GM23338 (cell line): ENCODE data around the gene DOCK1. TPM values are rescaled to one million over a fixed set of nuclear protein-coding genes. Genes with fewer than 3 reads are reported as not detected.

Experiments used
- ATAC-seq: fragments of 200-7000 bp; cut with Tn5 transposase; 3 replicates; pipeline ENCODE4 v1.9.1; 2020
- DNase-seq: peaks from one replicate; pipeline ENCODE4 v3.0.0-alpha.2; 2015; ENCODE audit warnings: low spot score
- H2AFZ ChIP-seq: fragments of 200-600 bp; sonication (generic); 2 replicates; pipeline ENCODE4 v1.8.0; 2016; ENCODE audit warnings: antibody characterized with exemption, mild to moderate bottlenecking, moderate library complexity
- H3F3A ChIP-seq: fragments of 200-600 bp; sonication (generic); replicated peaks from 2 replicates; pipeline ENCODE4 v1.8.0; 2017; ENCODE audit warnings: antibody characterized with exemption, mixed run types, low read depth
- H3K27ac ChIP-seq: fragments of 200-600 bp; sonication (generic); 2 replicates; pipeline ENCODE4 v1.6.1; 2016; ENCODE audit warnings: low read depth
- H3K27me3 ChIP-seq: fragments of 200-600 bp; sonication (generic); 2 replicates; pipeline ENCODE4 v1.8.0; 2016; ENCODE audit warnings: mild to moderate bottlenecking, mixed run types, moderate library complexity; ENCODE audit not compliant: insufficient read depth
- H3K36me3 ChIP-seq: fragments of 200-600 bp; sonication (generic); 2 replicates; pipeline ENCODE4 v1.8.0; 2016; ENCODE audit warnings: mild to moderate bottlenecking; ENCODE audit not compliant: insufficient read depth
- H3K4me1 ChIP-seq: fragments of 200-600 bp; sonication (generic); 2 replicates; pipeline ENCODE4 v1.8.0; 2016; ENCODE audit warnings: mild to moderate bottlenecking, moderate library complexity; ENCODE audit not compliant: insufficient read depth
- H3K4me2 ChIP-seq: fragments of 200-600 bp; sonication (generic); 2 replicates; pipeline ENCODE4 v1.7.1; 2017; ENCODE audit warnings: mixed run types
- H3K4me3 ChIP-seq: fragments of 200-600 bp; sonication (generic); 2 replicates; pipeline ENCODE4 v1.6.1; 2016; ENCODE audit warnings: mixed run types
- H3K79me2 ChIP-seq: fragments of 200-600 bp; sonication (generic); replicated peaks from 2 replicates; pipeline ENCODE4 v1.8.0; 2017; ENCODE audit warnings: mild to moderate bottlenecking; ENCODE audit not compliant: insufficient read depth
- H3K9me2 ChIP-seq: fragments of 200-600 bp; sonication (generic); 2 replicates; pipeline ENCODE4 v1.8.0; 2017; ENCODE audit not compliant: insufficient read depth
- H4K20me1 ChIP-seq: fragments of 200-600 bp; sonication (generic); replicated peaks from 2 replicates; pipeline ENCODE4 v1.8.0; 2017; ENCODE audit warnings: mild to moderate bottlenecking; ENCODE audit not compliant: insufficient read depth
- H3K27ac Mint-ChIP-seq: 2 replicates; pipeline ENCODE4 v1.8.0; 2020; ENCODE audit warnings: inconsistent platforms, mild to moderate bottlenecking, moderate library complexity, mixed read lengths
- H3K27me3 Mint-ChIP-seq: 3 replicates; pipeline ENCODE4 v1.8.0; 2022; ENCODE audit warnings: low read depth, mild to moderate bottlenecking, moderate library complexity, mixed read lengths, inconsistent platforms; ENCODE audit not compliant: insufficient read depth, poor library complexity
- H3K36me3 Mint-ChIP-seq: 3 replicates; pipeline ENCODE4 v1.8.0; 2021; ENCODE audit warnings: low read depth, mild to moderate bottlenecking, inconsistent platforms, moderate library complexity, mixed read lengths
- H3K4me1 Mint-ChIP-seq: 3 replicates; pipeline ENCODE4 v1.8.0; 2020; ENCODE audit warnings: mild to moderate bottlenecking, inconsistent platforms, mixed read lengths
- H3K4me3 Mint-ChIP-seq: 3 replicates; pipeline ENCODE4 v1.8.0; 2021; ENCODE audit warnings: moderate library complexity, mild to moderate bottlenecking, inconsistent platforms, mixed read lengths
- H3K9me3 Mint-ChIP-seq: 3 replicates; pipeline ENCODE4 v1.8.0; 2020; ENCODE audit warnings: moderate library complexity, mild to moderate bottlenecking, inconsistent platforms, mixed read lengths
- CREB1 ChIP-seq: fragments of 250-450 bp; sonication (Bioruptor Pico); IDR thresholded peaks from 2 replicates; pipeline ENCODE4 v1.5.0; 2020; ENCODE audit warnings: low read depth, mild to moderate bottlenecking, moderate library complexity
- CTCF ChIP-seq, 2 experiments: fragments of 200-600 bp in 1 of 2; sonication (generic) in 1 of 2; conservative IDR thresholded peaks; 2 replicates each; pipeline versions ENCODE4 v1.5.1 to v1.6.1; 2016 to 2017; ENCODE audit warnings: antibody characterized with exemption in 2 of 2, low read depth in 2 of 2, mild to moderate bottlenecking in 2 of 2, moderate library complexity in 1 of 2
- ETS1 ChIP-seq: IDR thresholded peaks from 2 replicates; pipeline ENCODE4 v1.6.1; 2016; ENCODE audit warnings: antibody characterized with exemption
- EZH2phosphoT487 ChIP-seq: fragments of 200-600 bp; sonication (generic); IDR thresholded peaks from one replicate; pipeline ENCODE4 v1.8.1; 2018; ENCODE audit warnings: antibody characterized with exemption; ENCODE audit not compliant: unreplicated experiment
- POLR2AphosphoS5 ChIP-seq: IDR thresholded peaks from 2 replicates; pipeline ENCODE4 v1.6.1; 2016; ENCODE audit warnings: antibody characterized with exemption, low read depth
- STAT1 ChIP-seq: IDR thresholded peaks from one replicate; pipeline ENCODE4 v1.6.1; 2016; ENCODE audit warnings: antibody characterized with exemption; ENCODE audit not compliant: unreplicated experiment
- ZNF114 ChIP-seq: fragments of 250-450 bp; sonication (Bioruptor Pico); IDR thresholded peaks from 2 replicates; pipeline ENCODE4 v1.5.0; 2020; ENCODE audit warnings: mild to moderate bottlenecking, moderate library complexity
- ZNF331 ChIP-seq: fragments of 250-450 bp; sonication (Bioruptor Pico); IDR thresholded peaks from 2 replicates; pipeline ENCODE4 v1.5.0; 2020; ENCODE audit warnings: low read depth, mild to moderate bottlenecking, moderate library complexity
- ZNF462 ChIP-seq: fragments of 250-450 bp; sonication (Bioruptor Pico); IDR thresholded peaks from 2 replicates; pipeline ENCODE4 v1.5.0; 2020; ENCODE audit warnings: mild to moderate bottlenecking, moderate library complexity
- polyA plus RNA-seq: library from polyadenylated mRNA; unstranded; fragments of >200 nt; fragmentation: Nextera tagmentation; extraction: Ambion mirVana; gene quantifications from 2 replicates; pipeline ENCODE4 v1.2.1, GENCODE V29; 2016
- total RNA-seq: library from RNA; depleted of rRNA; stranded (reverse); fragments of >200 nt; shearing (Covaris generic); gene quantifications from 2 replicates; pipeline ENCODE4 v1.2.3, GENCODE V29; 2014

Gene DOCK1
- total and polyA plus RNA-seq, 2 experiments from 2014 or later: 13.2 to 55.3 TPM

GRCh38 chr10:127154831-127155620 is 249.8 kb downstream of the DOCK1 start:
- Histone ChIP-seq H3K4me2 (no peak overlapping the region), H2AFZ (no peak overlapping the region), H3K27ac (no peak overlapping the region), H3F3A (no peaks in the 10 kb centered on the region), H3K4me3 (no peak overlapping the region), H3K36me3 (no peaks in the 10 kb centered on the region), H3K79me2 (no peaks in the 10 kb centered on the region), H4K20me1 (peaks cover 7% of the 10 kb centered on the region), H3K4me1 (peaks cover 15% of the 10 kb centered on the region), H3K9me2 (0 out of 2 replicates have a peak, but pooled peaks cover 3% of the 10 kb centered on the region), H3K27me3 (no peaks in the 10 kb centered on the region)
- Mint-ChIP-seq H3K4me3 (no peak overlapping the region), H3K27ac (no peak overlapping the region), H3K4me1 (peaks cover 45% of the 10 kb centered on the region), H3K36me3 (no peaks in the 10 kb centered on the region), H3K9me3 (no peaks in the 10 kb centered on the region), H3K27me3 (no peaks in the 10 kb centered on the region)
- DNase-seq (no peak), ATAC-seq (no peak)
- TF ChIP-seq POLR2AphosphoS5 (no peak), ETS1 (no peak), EZH2phosphoT487 (no peak), ZNF331 (no peak), ZNF114 (CRISPR knock-in tag) (no peak), ZNF462 (CRISPR knock-in tag) (no peak), STAT1 (no peak), CREB1 (no peak), CTCF (conservative IDR thresholded peaks at IDR 0.05; ENCODE audit: low read depth in 2 of 2) (no peak)
